ENCODE results near the gene ADCY6.

ADCY6 gene

DNA sequence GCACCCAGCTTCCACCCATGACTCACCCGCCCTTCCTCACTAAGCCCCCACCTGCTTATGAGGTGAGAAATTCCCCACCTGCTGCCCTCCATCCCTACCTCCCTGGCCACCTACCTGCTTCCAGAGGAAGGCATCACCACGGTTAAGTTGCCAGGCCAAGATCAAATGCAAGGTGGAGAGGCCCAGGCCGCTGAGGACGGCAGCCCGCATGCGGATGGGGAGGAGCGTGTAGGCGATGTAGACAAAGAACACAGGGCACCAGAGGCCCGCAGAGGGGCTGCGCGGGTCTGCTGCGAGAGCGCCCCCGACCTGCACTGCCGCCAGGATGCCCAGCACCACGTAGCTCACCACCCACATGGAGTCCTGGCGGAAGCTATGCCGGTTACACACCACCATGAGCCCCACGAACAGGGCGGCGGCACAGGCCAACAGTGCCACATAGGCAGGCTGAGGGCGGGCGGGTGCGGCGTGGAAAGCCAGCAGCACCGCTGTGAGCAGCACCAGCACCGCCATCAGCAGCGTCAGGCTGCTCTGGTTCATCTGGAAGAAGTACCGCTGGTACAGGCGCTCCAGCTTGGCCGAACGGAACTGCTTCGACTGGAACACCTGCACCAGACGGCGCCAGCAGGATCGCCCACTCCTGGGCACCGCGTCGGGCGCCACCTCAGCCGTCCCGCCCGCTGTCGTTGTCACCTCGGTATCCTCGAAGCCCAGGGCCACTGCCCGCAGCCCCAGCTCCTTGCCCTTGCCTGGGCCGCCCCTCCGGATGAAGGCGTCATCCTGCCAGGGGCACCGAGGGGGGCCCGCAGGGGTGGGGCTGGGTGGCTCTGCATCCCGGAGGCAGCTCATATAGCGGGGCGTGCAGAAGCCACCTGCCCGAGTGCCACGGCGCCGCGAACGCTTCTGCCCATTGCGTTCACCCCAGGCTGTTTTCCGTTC is 6.2 kb downstream of the ADCY6 start:
- DNase-seq (ENCODE audit: low read depth) = no peak

DNA sequence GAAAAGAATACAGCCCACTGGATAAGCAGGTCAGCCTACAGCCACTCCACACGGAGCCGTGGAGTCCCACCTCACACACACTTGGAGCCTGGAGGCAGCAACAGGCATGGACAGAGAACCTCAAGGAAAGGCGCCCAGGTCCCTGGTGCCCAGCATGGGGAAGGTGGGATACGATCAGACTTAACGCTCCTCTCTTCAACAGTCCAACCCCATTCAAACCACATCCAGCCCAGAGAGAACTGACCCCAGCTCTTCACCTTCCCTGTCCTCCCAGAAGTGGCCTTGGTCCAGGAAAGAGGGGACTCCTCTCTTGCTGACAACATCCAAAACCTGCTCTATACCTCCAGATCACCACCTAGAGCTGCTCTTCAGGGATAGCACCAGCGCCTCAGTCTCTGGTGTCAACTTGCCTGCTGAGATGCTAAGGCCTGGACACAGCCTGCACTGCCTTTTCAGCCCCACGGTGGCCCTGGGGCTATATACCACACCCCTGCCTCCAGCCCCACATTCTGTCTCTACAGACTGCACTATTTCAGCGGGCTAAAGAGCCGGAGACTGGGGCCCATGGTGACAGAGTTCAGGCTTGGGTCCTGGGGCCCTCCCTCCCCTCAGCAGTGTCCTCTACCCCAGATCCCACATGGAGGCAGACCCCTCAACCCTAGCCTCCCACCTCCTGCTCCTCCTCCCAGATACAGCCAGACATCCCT is 7.0 kb downstream of the ADCY6 start:
- no peak for DNase-seq (ENCODE audit: low read depth)

DNA sequence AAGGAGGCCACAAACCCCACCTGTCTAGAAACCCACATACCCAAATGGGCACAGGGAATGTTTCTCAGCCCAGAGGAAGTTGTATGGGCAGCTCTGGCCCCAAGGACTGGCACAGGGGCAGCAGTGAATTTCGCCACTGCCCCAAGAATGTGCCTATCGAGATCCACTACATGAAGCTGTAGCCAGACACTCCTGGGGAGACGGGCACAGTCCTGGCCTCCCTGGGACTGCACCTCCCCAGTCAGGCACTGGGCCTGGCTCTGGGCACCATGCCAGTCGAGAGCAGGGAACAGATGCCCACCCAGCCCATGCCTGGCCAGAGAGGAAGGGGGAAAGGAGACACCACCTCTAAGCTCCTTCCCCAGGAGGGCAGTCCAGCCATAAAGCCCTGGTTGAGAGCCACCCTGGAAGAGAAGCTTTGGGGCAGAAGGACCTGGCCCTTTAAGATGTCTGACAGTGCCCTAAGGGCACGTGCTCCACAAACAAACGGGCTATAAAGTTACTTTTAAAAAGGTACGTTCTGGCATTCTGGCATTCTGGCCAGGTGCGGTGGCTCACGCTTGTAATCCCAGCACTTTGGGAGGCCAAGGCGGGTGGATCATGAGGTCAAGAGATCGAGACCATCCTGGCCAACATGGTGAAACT is 8.4 kb downstream of the ADCY6 start:
- DNase-seq (ENCODE audit: low read depth) = no peak

DNA sequence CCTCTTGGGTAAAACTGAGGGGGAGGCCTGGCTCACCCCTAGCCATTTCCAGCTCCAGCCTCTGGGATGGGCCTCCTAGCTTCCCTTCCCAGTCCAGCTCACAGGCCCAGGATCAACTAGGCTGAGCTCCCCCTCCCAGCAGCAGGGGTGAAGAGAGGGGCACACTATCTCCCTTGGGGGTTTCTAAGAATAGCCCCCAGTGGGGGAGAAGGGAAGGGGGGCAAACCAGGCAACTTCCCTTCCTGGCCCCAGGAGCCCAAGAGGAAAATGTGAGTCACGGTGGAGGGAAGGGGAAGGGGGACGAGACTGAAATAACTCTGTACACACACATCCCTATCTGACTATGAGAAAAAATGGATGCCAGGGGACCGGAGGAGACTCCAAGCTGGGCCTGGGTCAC is 9.0 kb downstream of the ADCY6 start:
- DNase-seq (ENCODE audit: low read depth) = no peak

DNA sequence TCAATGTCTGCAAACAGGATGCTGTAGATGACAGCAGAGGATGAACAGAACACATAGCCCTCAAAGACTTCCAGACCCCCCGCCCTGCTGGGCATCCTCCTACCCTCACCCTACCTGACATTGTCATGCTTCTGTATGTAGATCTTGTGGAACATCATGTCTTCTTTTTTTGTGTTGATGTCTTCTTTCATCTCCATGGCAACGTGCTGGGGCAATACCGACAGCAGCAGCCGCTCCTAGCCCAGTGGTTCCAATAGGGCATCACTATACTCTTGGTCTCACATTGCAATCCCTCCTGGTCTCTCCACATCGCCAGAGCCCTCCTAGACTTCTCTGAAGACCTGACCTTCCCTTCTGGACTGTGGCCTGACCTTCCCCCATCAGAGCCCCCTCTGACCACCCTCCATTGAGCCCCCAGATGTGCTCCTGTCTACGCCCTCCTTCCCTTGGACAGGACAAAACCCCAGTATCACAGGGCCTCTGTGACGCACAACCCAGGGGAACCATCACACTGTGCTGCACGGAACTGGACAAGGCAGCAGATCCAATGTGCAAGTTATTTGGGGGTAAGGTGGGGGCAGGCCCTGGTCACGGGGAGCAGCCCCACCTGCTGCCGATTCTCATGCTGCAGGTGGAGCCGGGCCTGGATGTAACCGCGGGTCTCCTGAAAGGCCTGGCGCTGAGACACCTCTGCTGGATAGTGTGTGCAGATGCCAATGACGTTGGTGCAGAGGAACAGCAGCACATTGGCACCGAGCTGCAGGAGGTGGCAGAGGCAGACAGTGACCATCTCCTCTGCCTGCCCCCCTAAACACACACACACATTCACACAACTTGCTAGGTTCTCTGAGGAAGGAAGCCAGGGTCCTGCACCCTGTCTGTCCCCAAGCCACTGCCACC is 11.1 kb downstream of the ADCY6 start:
- DNase-seq (ENCODE audit: low read depth) = no peak

DNA sequence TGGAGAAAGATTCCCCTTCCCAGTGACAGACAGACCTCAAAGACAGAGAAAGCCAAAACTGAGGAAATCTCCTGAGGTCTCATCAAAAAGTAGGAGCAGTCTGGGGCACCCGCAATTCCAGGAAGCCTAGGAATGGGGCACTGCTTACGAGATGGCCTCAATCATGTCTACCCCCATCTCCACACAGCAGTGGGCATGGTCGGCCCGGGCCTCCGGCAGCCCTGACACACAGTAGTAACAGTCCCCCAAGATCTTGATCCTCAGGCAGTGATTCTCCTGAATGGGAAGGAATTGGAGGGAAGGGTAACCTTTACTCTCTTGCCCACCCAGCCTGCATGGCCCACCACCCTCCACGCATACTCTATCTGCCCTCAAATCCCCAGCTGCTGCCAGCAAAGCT is 11.9 kb downstream of the ADCY6 start:
- DNase-seq (ENCODE audit: low read depth) = no peak

DNA sequence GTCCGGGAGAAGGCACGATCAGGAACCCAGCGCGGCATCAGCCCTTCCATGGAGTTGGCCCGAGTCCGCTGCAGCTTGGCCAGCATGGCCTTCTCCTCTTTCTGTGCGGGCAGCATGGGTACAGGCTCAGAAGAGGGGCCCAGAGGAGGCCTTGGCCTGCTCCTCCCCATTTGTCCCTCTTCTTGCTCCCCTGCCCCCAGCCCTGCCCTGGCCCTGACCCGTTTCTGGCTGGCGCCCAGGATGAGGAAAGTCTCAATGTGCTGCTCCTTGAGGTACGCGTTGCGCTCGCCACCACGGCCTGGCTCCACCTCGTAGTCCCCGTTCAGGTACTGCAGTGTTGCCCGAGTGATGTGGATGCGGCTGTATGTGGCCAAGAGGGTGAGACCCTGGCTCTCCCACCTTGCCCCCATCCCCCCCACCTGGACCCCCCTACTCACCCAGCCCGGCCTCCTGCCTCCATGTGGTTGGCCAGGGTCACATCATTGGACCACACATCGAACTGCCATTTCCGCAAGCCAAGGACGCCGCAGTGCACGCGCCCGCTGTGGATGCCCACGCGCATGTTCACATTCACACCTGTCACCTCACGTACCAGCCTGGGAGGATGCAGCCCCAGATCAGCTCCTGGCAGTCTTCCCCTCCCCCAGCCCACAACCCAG is 12.8 kb downstream of the ADCY6 start:
- DNase-seq (ENCODE audit: low read depth) = no peak

DNA sequence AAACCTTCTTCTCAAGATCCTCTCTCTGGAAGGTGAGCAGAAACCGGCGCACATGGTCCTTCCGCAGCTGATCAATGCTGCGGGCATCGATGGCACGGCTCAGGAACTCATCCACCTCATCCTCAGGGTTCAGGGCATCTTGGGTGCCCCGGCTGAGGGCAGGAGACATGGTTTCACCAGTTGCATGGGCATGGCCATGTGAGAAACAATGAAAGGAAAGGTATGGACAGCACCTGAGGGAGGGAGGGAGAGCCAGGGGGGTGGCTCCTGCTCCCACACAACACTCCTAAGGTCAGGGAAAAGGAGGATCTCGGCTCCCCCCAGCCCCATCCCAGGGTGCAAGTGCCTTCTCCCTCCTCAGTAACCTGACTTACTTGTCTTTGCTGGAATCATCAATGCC is 13.6 kb downstream of the ADCY6 start:
- no peak for DNase-seq (ENCODE audit: low read depth)

DNA sequence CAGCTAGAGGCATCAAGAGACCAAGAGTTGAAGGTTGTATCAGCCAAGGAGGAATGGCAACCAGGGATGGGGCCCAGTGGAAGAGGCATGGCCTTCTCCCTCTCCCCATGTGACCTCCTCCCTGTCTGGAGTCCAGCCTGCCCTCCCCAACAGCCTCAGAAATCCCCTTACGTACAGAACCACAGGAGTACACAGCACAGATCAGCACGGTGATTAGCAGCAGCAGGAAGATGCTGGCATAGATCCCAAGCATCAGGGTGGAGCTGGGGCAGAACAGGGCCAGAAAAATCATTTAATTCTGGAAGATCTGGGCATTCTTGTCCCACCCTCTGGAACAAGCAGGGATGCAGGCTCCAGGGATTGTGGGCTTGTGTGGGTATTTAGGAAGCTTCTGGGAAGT is 14.4 kb downstream of the ADCY6 start:
- no peak for DNase-seq (ENCODE audit: low read depth)

DNA sequence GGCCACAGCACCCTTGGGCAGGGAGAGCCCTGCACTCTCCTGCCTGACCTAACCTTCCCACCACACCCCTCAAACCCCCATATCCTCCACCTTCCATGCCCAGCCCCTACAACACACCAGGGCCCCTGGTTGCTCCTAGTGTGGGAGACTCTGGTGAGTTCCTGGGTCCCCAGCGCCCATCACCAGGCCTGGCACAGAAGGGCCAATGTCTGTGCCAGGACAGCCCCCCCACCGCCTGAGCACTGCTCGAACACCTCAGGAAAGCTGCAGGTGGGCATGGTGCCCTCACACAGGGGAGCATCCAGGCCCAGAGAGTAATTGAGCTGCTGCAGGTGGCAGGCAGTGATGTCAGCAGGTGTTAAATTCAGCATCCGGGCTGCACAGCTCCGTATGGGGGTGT is 15.2 kb downstream of the ADCY6 start:
- no peak for DNase-seq (ENCODE audit: low read depth)

DNA sequence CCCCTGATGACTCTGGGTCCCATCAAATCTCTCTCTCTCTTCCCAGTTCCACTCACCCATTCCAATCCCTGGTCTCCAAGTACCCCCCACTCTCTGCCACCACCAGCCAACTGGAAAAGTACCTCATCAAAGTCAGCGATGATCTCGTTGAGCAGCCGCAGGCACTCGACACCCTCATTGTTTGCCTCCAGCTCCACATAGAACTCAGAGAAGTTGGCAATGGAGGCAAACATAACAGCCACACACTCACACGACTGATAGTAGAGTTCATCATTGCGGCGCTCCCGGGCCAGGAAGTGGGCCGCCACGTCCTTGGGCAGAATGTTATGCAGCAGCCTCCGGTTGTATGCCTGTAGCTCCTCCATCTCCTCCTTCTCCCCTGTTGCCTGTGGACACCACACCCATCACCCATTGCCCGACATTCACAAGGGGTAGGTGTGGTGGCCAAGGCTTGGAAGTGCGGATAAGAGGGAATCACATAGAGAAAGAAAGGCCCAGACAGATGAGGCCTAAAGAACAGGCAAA is 17.2 kb downstream of the ADCY6 start:
- no peak for DNase-seq (ENCODE audit: low read depth)

DNA sequence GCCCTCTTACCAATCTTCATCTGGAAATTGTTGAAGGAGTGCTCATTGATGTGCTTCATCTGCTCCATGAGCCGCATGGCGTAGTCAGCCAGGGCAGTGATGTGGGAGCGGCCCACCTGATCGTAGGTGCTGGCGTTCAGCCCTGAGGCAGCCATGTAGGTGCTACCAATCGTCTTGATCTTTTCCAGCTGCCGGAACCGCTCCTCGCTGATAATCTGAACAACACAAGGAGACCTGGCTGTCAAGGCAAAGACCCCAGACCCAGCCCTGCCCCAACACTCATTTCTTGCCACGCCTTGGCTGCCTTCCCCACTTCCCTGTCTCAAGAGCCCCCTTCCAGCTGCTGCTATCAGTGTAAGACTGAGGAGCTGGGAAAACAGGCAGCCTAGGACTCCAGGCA is 18.1 kb downstream of the ADCY6 start:
- no peak for DNase-seq (ENCODE audit: low read depth)

DNA sequence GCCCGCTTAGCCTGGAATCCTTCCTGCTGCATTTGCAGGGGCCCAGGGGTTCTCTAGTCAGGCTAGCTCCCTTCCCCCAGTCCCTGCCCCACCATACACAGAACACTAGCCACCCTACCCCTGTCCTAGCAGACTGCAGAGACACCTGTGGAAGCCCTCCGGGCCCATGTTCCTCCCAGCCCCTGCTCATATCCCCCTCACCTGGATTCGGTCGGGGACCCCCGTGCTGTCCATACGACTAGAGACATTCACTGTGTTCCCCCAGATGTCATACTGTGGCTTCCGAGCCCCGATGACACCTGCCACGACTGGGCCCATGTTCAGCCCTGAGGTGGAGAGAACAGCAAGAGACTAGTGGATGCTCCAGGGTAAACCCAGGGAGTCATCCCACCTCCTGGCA is 20.2 kb downstream of the ADCY6 start:
- no peak for DNase-seq (ENCODE audit: low read depth)

DNA sequence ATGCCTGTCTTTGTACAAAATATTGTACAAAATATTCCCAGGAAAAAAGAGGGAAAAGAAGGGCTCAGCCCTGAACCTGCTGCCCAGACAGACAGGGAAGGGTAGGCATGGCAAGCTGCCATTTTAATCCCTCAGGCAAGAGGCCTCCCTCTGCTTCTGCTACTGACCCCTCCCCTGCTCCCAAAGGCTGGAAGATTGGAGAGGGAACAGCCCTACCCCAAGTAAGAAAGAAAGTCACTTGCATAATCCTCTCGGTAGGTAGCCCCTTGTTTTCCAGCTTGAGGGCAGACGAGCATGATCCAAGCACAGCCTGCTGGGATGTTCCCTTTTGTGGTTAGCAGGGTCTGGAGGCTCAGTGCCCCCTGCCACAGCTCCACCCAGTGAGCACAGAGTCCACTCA is 20.7 kb downstream of the ADCY6 start:
- no peak for DNase-seq (ENCODE audit: low read depth)

DNA sequence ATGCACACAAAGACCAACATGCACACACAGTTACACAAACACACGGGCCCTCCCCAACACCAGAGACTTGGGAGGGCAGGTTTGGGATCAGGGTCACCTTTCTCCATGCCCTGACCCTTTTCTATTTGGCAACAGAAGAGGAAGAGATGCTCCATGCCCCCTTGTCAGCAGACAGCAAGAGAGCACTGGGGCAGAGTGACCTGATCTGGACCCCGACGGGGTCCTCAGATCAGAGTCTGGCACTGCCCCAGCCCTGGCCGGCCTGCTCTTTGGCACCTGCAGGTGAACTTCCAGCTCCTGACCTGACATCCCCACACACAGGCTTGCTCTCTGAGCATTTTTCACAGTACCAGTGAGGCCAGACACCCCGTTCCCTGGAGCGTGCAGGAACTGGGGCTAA is 21.4 kb downstream of the ADCY6 start:
- DNase-seq (ENCODE audit: low read depth) = no peak

DNA sequence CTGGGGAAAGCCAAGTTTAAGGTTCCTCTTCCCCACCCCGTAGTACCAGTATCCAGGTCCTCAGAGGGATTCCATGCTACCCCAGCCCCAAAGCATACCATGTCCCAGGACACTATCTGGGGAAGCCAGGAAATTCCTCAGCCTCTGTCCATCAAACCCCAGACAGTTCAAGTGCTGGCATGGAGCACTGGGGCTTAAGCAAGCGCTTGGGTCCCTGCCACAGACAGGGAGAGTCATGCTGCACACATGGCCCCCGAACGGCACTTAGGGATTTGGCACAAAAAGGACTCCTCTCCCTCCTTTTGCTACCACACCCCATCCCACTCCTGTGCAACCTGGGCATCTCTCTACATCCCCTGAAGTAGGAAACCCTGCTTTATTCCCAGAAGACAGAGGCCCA is 21.8 kb downstream of the ADCY6 start:
- DNase-seq (ENCODE audit: low read depth) = no peak

DNA sequence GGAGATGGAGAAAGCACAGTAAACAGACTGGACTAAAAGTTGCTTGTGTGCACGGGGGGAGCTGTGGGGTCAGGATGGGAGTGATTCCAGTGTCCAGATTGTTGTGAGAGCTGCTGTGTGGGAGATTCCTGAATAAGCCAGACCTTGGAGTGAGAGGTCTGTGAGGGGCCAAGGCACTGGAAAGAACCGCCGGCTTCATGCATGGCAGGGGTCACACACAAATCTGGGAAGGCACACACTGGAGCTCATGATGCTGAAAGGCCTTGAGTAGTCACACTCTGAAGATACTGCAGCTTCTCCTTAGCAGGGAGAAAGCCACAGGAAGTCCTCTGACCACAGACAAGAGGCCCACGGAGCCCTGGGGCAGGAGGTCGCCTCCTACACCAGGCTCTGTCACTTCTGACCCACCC is 23.1 kb downstream of the ADCY6 start:
- no peak for DNase-seq (ENCODE audit: low read depth)

DNA sequence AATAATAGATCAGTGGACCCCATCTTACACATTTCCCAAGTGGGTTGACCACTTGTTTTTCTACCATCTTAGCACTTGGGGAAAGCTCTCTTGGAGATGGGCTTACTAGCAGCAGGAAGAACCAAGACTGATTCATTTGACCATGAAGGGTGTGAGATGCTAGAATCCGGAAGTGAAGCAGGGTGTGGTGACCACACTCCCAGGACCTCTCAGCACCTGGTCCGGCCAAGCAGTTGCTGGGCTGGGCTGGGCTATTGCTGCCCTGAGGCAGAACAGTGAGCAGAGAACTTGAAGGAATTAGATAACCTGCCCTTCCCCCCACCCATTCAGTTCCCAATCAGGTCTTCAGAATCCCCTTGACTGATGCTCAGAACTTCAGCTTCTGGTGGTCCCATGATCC is 24.4 kb downstream of the ADCY6 start:
- no peak for DNase-seq (ENCODE audit: low read depth)

DNA sequence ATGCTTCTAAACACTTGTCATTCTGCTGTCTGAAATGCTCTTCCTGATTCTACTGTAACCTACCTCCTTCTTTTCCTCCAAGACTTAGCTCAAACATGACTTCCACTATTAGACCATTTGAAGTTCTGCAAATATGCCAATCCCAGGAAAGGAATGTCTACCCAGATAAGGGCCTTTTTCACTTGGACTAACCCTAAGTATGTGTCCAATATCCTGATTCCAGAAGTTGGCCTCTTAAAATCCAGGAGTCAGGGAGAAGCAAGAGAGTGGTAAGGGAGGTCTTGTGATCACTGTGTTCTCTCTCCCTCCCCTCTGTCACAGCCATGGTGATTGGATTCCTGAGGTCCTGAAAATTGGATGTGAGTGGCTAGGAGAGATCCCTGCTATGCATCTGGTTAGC is 30.2 kb downstream of the ADCY6 start:
- no peak for DNase-seq (ENCODE audit: low read depth)

DNA sequence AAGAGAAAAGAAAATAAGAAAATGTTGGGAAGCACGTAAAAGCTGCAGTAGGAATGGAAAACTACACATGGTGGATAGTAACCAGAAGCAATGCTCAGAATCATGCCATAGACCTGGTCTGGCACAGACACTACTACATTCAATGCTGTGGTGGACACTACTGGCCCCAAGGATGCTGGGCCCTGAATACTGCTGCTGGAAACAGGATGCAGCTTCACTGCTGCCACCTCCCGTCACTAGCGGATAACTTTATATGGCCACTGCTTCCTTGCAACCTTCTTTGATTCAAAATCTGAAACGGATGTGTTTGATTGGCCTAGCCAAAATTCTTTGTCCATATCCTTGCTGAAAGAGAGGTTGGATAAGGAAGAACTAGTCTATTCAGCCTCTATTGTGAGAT is 30.7 kb downstream of the ADCY6 start:
- DNase-seq (ENCODE audit: low read depth) = no peak

DNA sequence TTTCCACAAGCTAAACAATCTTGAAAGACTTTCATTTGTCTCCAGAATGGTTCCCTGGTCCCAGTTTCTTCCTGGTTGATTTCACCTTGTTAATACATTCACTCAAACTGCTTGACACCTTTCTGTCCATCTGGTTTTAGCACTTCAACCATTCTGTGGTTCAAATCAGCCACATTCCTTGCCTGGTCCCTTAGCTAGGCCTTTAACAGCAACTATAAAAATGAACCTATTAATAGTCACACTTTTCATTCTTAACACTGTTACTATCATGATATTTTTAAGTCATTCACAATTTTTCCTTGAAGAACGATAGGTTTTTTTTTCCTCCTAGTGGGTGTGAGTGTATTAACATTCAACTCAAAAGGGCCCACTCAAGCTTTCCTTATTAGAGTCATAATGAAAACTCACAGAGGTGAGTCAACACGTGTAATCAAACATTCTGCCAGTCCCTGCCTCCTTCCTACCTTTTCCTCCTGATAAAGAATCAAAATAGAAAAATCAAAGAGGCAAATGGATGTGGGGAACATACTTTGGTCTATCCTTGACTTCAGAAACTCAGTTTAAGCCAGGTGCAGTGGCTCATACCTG is 38.0 kb downstream of the ADCY6 start:
- no peak for DNase-seq (ENCODE audit: low read depth)
